Endothelial cell of umbilical vein (primary cell): ENCODE results near the gene PEMT. TPM values are rescaled to one million over a fixed set of nuclear protein-coding genes. Genes with fewer than 3 reads are reported as not detected.

Experiments
- BruUV-seq: library from RNA; stranded (reverse); fragments of 400-500 nt; replicated peaks from 2 replicates; lab custom pipeline; 2021; lab: Mats Ljungman, UMichigan
- CTCF ChIA-PET: fragments of 300-600, 350-600 bp; sonication (Branson Sonifier 250); formaldehyde crosslinking; loops from one replicate; lab custom pipeline; 2021; ENCODE audit warnings: antibody characterized with exemption, inconsistent platforms; lab: Charles Lee
- POLR2A ChIA-PET: fragments of 300-600, 350-600 bp; sonication (Branson Sonifier 250); formaldehyde crosslinking; loops from one replicate; lab custom pipeline; 2021; ENCODE audit warnings: antibody characterized with exemption, inconsistent platforms; lab: Charles Lee
- DNase-seq: peaks from one replicate; pipeline ENCODE4 v3.0.0-alpha.2; 2011; ENCODE audit warnings: low read depth, low spot score
- FAIRE-seq: peaks from 2 replicates; lab custom pipeline; 2011; peaks lifted over from hg19 to GRCh38; lab: Jason Lieb, UNC
- H2AFZ ChIP-seq: 2 replicates; pipeline ENCODE4 v1.6.0; 2012; ENCODE audit warnings: low read depth, low read length, control low read depth, inconsistent platforms
- H3K27ac ChIP-seq: 2 replicates; pipeline ENCODE4 v1.5.1; 2011; ENCODE audit warnings: low read depth, mild to moderate bottlenecking, control low read depth, low read length, moderate library complexity; ENCODE audit not compliant: insufficient read depth
- H3K27me3 ChIP-seq, 2 experiments: 2 replicates each; pipeline versions ENCODE4 v1.6.0 to v1.6.1; 2011; ENCODE audit warnings: low read length in 2 of 2, mixed read lengths in 1 of 2; ENCODE audit not compliant: control insufficient read depth in 2 of 2, insufficient read depth in 2 of 2
- H3K36me3 ChIP-seq, 2 experiments: 2 replicates in 1 of 2; 3 replicates in 1 of 2; pipeline ENCODE4 v1.5.1; 2011; ENCODE audit warnings: low read length in 2 of 2, mild to moderate bottlenecking in 1 of 2, moderate library complexity in 1 of 2; ENCODE audit not compliant: control insufficient read depth in 2 of 2, insufficient read depth in 2 of 2; ENCODE audit errors: extremely low read depth in 1 of 2
- H3K4me1 ChIP-seq: 3 replicates; pipeline ENCODE4 v1.5.1; 2011; ENCODE audit warnings: mild to moderate bottlenecking, low read length; ENCODE audit not compliant: control insufficient read depth, insufficient read depth; ENCODE audit errors: extremely low read depth
- H3K4me2 ChIP-seq: 2 replicates; pipeline ENCODE4 v1.6.1; 2011; ENCODE audit warnings: low read length, control low read depth, mixed read lengths; ENCODE audit not compliant: insufficient read depth
- H3K4me3 ChIP-seq, 3 experiments: fragments of 200-600 bp in 1 of 3; sonication (generic), shearing (Covaris generic) in 1 of 3; replicated peaks in 1 of 3; 2 replicates each; pipeline ENCODE4 v1.5.1; 2011 to 2016; ENCODE audit warnings: control low read depth in 3 of 3, low read length in 3 of 3, mild to moderate bottlenecking in 2 of 3, inconsistent platforms in 1 of 3, low read depth in 1 of 3, moderate library complexity in 1 of 3; ENCODE audit not compliant: insufficient read depth in 1 of 3
- H3K79me2 ChIP-seq: 2 replicates; pipeline ENCODE4 v1.6.0; 2012; ENCODE audit warnings: low read length, inconsistent platforms; ENCODE audit not compliant: control insufficient read depth, insufficient read depth
- H3K9ac ChIP-seq: replicated peaks from 2 replicates; pipeline ENCODE3; 2011; ENCODE audit warnings: low read length, control low read depth; ENCODE audit not compliant: insufficient read depth; ENCODE audit errors: extremely low read depth
- H3K9me1 ChIP-seq: replicated peaks from 3 replicates; pipeline ENCODE4 v1.6.0; 2011; ENCODE audit warnings: mild to moderate bottlenecking, low read length; ENCODE audit not compliant: control insufficient read depth, insufficient read depth; ENCODE audit errors: extremely low read depth
- H3K9me3 ChIP-seq: replicated peaks from 2 replicates; pipeline ENCODE4 v1.5.1; 2012; ENCODE audit warnings: low read length, inconsistent platforms; ENCODE audit not compliant: control insufficient read depth, insufficient read depth
- H4K20me1 ChIP-seq: replicated peaks from 2 replicates; pipeline ENCODE3; 2011; ENCODE audit warnings: mild to moderate bottlenecking, low read length; ENCODE audit not compliant: control insufficient read depth, insufficient read depth; ENCODE audit errors: extremely low read depth
- CTCF ChIP-seq, 2 donors: IDR thresholded peaks; 1 replicate in 1 of 2; 2 replicates in 1 of 2; pipeline ENCODE4 v1.5.1; 2011; ENCODE audit warnings: low read length in 2 of 2, mild to moderate bottlenecking in 2 of 2, moderate library complexity in 2 of 2, control low read depth in 1 of 2, inconsistent platforms in 1 of 2, low read depth in 1 of 2; ENCODE audit not compliant: insufficient read depth in 1 of 2; ENCODE audit errors: extremely low read depth in 1 of 2
- EZH2 ChIP-seq: IDR thresholded peaks from 2 replicates; pipeline ENCODE4 v1.6.1; 2012; ENCODE audit warnings: borderline replicate concordance, low read depth, mild to moderate bottlenecking, moderate library complexity, low read length, inconsistent platforms; ENCODE audit not compliant: severe bottlenecking
- FOS ChIP-seq: IDR thresholded peaks from 2 replicates; pipeline ENCODE4 v1.6.1; 2011; ENCODE audit warnings: mild to moderate bottlenecking, low read length, moderate library complexity, borderline replicate concordance; ENCODE audit not compliant: insufficient read depth
- GATA2 ChIP-seq: IDR thresholded peaks from 2 replicates; pipeline ENCODE4 v1.7.0; 2011; ENCODE audit warnings: low read depth, mild to moderate bottlenecking, moderate library complexity, mixed read lengths, low read length; ENCODE audit not compliant: insufficient read length, insufficient read depth
- JUN ChIP-seq: IDR thresholded peaks from 2 replicates; pipeline ENCODE4 v1.6.1; 2011; ENCODE audit warnings: borderline replicate concordance, low read depth; ENCODE audit not compliant: insufficient read length, insufficient read depth
- MYC ChIP-seq: IDR thresholded peaks from one replicate; pipeline ENCODE4 v1.6.1; 2011; ENCODE audit warnings: mild to moderate bottlenecking, low read depth, low read length
- POLR2A ChIP-seq: IDR thresholded peaks from 2 replicates; pipeline ENCODE4 v1.6.1; 2012; ENCODE audit warnings: low read depth, mild to moderate bottlenecking, control low read depth, low read length
- POLR2AphosphoS5 ChIP-seq: IDR thresholded peaks from 2 replicates; pipeline ENCODE4 v1.6.1; 2012; ENCODE audit warnings: low read depth, mild to moderate bottlenecking, control low read depth, low read length, moderate library complexity; ENCODE audit not compliant: insufficient read depth
- dilution Hi-C: fragments of 300-500 bp; cut with MboI; formaldehyde crosslinking; loops from one replicate; pipeline ENCODE4 v1.15.0; 2019; ENCODE audit warnings: low sequenced_read_pairs; ENCODE audit not compliant: extremely low pct_ligation_motif_present
- intact Hi-C: fragments of 100-400 bp; cut with micrococcal nuclease; formaldehyde crosslinking; loops from one replicate; pipeline ENCODE4 v1.10.0; 2022
- polyA plus RNA-seq, 4 experiments: library from polyadenylated mRNA; depleted of rRNA in 3 of 4; stranded (reverse) in 3 of 4; unstranded in 1 of 4; fragments of >200 nt; gene quantifications; 2 replicates each; pipeline versions ENCODE4 v1.2.1 to v1.2.3, GENCODE V29; 2011 to 2012; ENCODE audit warnings: missing spikeins in 1 of 4
- total RNA-seq: library from RNA; stranded (reverse); gene quantifications from 2 replicates; pipeline ENCODE4 v1.2.3, GENCODE V29; 2021
- TF ChIP-seq, protein P1 (sequence below): IDR thresholded peaks from 2 replicates; pipeline ENCODE4 v1.6.1; 2011; ENCODE audit not compliant: insufficient read depth, insufficient read length

Gene PEMT
- total and polyA plus RNA-seq, 2 donors (not counting 3 experiments of a cell fraction or from before 2014, with no cell fraction given), result 35.1 to 58.4 TPM

- POLR2A ChIA-PET, result no interaction called here
- no TSS peak for BruUV-seq
These were observed 54.0 kb downstream of the PEMT start for GRCh38 chr17:17537311-17538099.

More at GRCh38 chr17:17537311-17538099, 54.0 kb downstream of the PEMT start:
- Histone ChIP-seq H3K4me3 (no peak overlapping the region), H3K79me2 (no peaks in the 10 kb centered on the region), H2AFZ (no peak overlapping the region), H4K20me1 (no peaks in the 10 kb centered on the region), H3K9me3 (no peaks in the 10 kb centered on the region), H3K9me1 (no peaks in the 10 kb centered on the region), H3K4me2 (no peak overlapping the region), H3K27ac (no peak overlapping the region), H3K9ac (no peak overlapping the region), H3K27me3 (no peaks in the 10 kb centered on the region), H3K36me3 (no peaks in the 10 kb centered on the region), H3K4me1 (no peaks in the 10 kb centered on the region)
- DNase-seq (no peak), FAIRE-seq (no peak)
- CTCF ChIA-PET, result interaction anchor here (1.2 kb wide), 2 partner anchors 13 to 16 kb away, joined by 3 read pairs; no protein-coding TSS in a partner anchor
- TF ChIP-seq MYC (no peak), JUN (no peak), POLR2A (no peak), EZH2 (no peak), CTCF (IDR thresholded peaks at IDR 0.05; ENCODE audit: extremely low read depth in 1 of 2, insufficient read depth in 1 of 2, low read depth in 1 of 2, low read length in 2 of 2) (no peak), POLR2AphosphoS5 (no peak), GATA2 (no peak), FOS (no peak)
- TF ChIP-seq, protein P1, sequence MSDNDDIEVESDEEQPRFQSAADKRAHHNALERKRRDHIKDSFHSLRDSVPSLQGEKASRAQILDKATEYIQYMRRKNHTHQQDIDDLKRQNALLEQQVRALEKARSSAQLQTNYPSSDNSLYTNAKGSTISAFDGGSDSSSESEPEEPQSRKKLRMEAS, result no peak
- dilution Hi-C loops, result no loop called here
- intact Hi-C loops, result no loop called here
